IMR-90 (cell line): ENCODE results near the gene ATP4A. TPM values are rescaled to one million over a fixed set of nuclear protein-coding genes. Genes with fewer than 3 reads are reported as not detected.

Experiments
- ATAC-seq: fragments of 200-7000 bp; cut with Tn5 transposase; 2 replicates; pipeline ENCODE4 v1.9.1; 2020; ENCODE audit warnings: low read depth, mild to moderate bottlenecking, moderate library complexity
- BruUV-seq: library from RNA; stranded (reverse); fragments of 400-500 nt; replicated peaks from 2 replicates; lab custom pipeline; 2021; lab: Mats Ljungman, UMichigan
- CTCF ChIA-PET: fragments of 300-600 bp; formaldehyde crosslinking; extraction: SDS; loops from one replicate; lab custom pipeline; 2021; ENCODE audit warnings: antibody characterized with exemption; lab: Yijun Ruan, JAX
- POLR2A ChIA-PET: fragments of 300-600 bp; sonication (Branson Sonifier 250); formaldehyde crosslinking; loops from one replicate; lab custom pipeline; 2022; ENCODE audit warnings: antibody characterized with exemption; ENCODE audit not compliant: unreplicated experiment; lab: Charles Lee
- DNase-seq: peaks from one replicate; pipeline ENCODE4 v3.0.0; 2013
- H2AFZ ChIP-seq: replicated peaks from 2 replicates; pipeline ENCODE3; 2013; ENCODE audit warnings: low read length, mild to moderate bottlenecking; ENCODE audit not compliant: poor library complexity
- H2AK5ac ChIP-seq: 2 replicates; pipeline ENCODE4 v1.6.1; 2013; ENCODE audit warnings: low read depth, low read length, inconsistent platforms
- H2AK9ac ChIP-seq: replicated peaks from 2 replicates; pipeline ENCODE3; 2013; ENCODE audit warnings: mild to moderate bottlenecking, low read depth, low read length, moderate library complexity; ENCODE audit not compliant: poor library complexity
- H2BK120ac ChIP-seq: 2 replicates; pipeline ENCODE4 v1.6.1; 2013; ENCODE audit warnings: low read depth, low read length, inconsistent platforms
- H2BK15ac ChIP-seq: 3 replicates; pipeline ENCODE4 v1.6.1; 2013; ENCODE audit warnings: low read depth, low read length, inconsistent platforms
- H2BK20ac ChIP-seq: 2 replicates; pipeline ENCODE4 v1.6.1; 2013; ENCODE audit warnings: low read depth, mild to moderate bottlenecking, inconsistent platforms, low read length, moderate library complexity
- H2BK5ac ChIP-seq: 2 replicates; pipeline ENCODE4 v1.6.1; 2013; ENCODE audit warnings: mild to moderate bottlenecking, low read depth, low read length, inconsistent platforms; ENCODE audit not compliant: poor library complexity, severe bottlenecking
- H3K14ac ChIP-seq: replicated peaks from 2 replicates; pipeline ENCODE4 v1.6.1; 2013; ENCODE audit warnings: low read depth, low read length, inconsistent platforms
- H3K18ac ChIP-seq: 2 replicates; pipeline ENCODE4 v1.6.1; 2013; ENCODE audit warnings: low read depth, low read length, control low read depth
- H3K23ac ChIP-seq: 2 replicates; pipeline ENCODE4 v1.6.1; 2013; ENCODE audit warnings: low read depth, low read length, inconsistent platforms
- H3K27ac ChIP-seq: 2 replicates; pipeline ENCODE4 v1.5.1; 2013; ENCODE audit warnings: mild to moderate bottlenecking, control low read depth, low read length; ENCODE audit not compliant: insufficient read depth
- H3K27me3 ChIP-seq: 2 replicates; pipeline ENCODE4 v1.6.1; 2013; ENCODE audit warnings: low read length; ENCODE audit not compliant: control insufficient read depth, insufficient read depth
- H3K36me3 ChIP-seq: 2 replicates; pipeline ENCODE4 v1.6.1; 2013; ENCODE audit warnings: low read length, mixed read lengths; ENCODE audit not compliant: control insufficient read depth, insufficient read depth
- H3K4ac ChIP-seq: 2 replicates; pipeline ENCODE4 v1.6.1; 2013; ENCODE audit warnings: low read depth, low read length, inconsistent platforms
- H3K4me1 ChIP-seq: 2 replicates; pipeline ENCODE4 v1.6.1; 2013; ENCODE audit warnings: low read length, mixed read lengths; ENCODE audit not compliant: control insufficient read depth, insufficient read depth
- H3K4me2 ChIP-seq: 2 replicates; pipeline ENCODE4 v1.6.1; 2013; ENCODE audit warnings: low read depth, mild to moderate bottlenecking, control low read depth, low read length, moderate library complexity
- H3K4me3 ChIP-seq: 2 replicates; pipeline ENCODE4 v1.5.1; 2013; ENCODE audit warnings: low read depth, mild to moderate bottlenecking, control low read depth, low read length, moderate library complexity; ENCODE audit not compliant: insufficient read depth
- H3K56ac ChIP-seq: 2 replicates; pipeline ENCODE4 v1.6.1; 2013; ENCODE audit warnings: low read length, inconsistent platforms; ENCODE audit not compliant: insufficient read depth; ENCODE audit errors: extremely low read depth
- H3K79me1 ChIP-seq, 2 experiments: 2 replicates each; pipeline ENCODE4 v1.6.1; 2013; ENCODE audit warnings: low read length in 2 of 2, inconsistent platforms in 1 of 2, low read depth in 1 of 2
- H3K9ac ChIP-seq: 2 replicates; pipeline ENCODE4 v1.6.1; 2013; ENCODE audit warnings: low read depth, low read length, control low read depth
- H3K9me1 ChIP-seq: 2 replicates; pipeline ENCODE4 v1.6.1; 2013; ENCODE audit warnings: low read length, inconsistent platforms; ENCODE audit not compliant: insufficient read depth
- H3K9me3 ChIP-seq: 2 replicates; pipeline ENCODE4 v1.6.1; 2013; ENCODE audit warnings: low read length; ENCODE audit not compliant: control insufficient read depth, insufficient read depth
- H4K20me1 ChIP-seq: 2 replicates; pipeline ENCODE4 v1.6.1; 2013; ENCODE audit warnings: low read length, inconsistent platforms; ENCODE audit not compliant: insufficient read depth
- H4K5ac ChIP-seq: 2 replicates; pipeline ENCODE4 v1.6.1; 2013; ENCODE audit warnings: mild to moderate bottlenecking, low read depth, low read length, control low read depth
- H4K8ac ChIP-seq, 2 experiments: 2 replicates each; pipeline ENCODE4 v1.6.1; 2013; ENCODE audit warnings: low read depth in 2 of 2, low read length in 2 of 2, control low read depth in 1 of 2, inconsistent platforms in 1 of 2
- H4K91ac ChIP-seq: 2 replicates; pipeline ENCODE4 v1.6.1; 2013; ENCODE audit warnings: low read depth, low read length, inconsistent platforms; ENCODE audit not compliant: insufficient read depth
- FOS ChIP-seq: fragments of 150-350 bp; IDR thresholded peaks from 2 replicates; pipeline ENCODE4 v1.6.1; 2016; ENCODE audit warnings: low read depth, low read length
- MXI1 ChIP-seq: IDR thresholded peaks from 2 replicates; pipeline ENCODE4 v1.6.1; 2012; ENCODE audit warnings: low read depth, mild to moderate bottlenecking, low read length, moderate library complexity, borderline replicate concordance
- NFE2L2 ChIP-seq: fragments of 150-350 bp; IDR thresholded peaks from 2 replicates; pipeline ENCODE4 v1.6.1; 2016; ENCODE audit warnings: low read depth, mild to moderate bottlenecking, low read length
- WGBS, 2 experiments: methylation state at CpG; one replicate each; pipeline versions ENCODE4 v1.1.5 to v1.1.7; 2013; ENCODE audit warnings: missing lambda C conversion rate in 2 of 2; ENCODE audit not compliant: insufficient read length in 1 of 2; ENCODE audit errors: extremely low coverage in 2 of 2; 5-methylcytosine and 5-hydroxymethylcytosine counted together
- dilution Hi-C: fragments of 300-500 bp; cut with HindIII; formaldehyde crosslinking; loops from one replicate; pipeline ENCODE4 v1.14.3; 2018; ENCODE audit warnings: low sequenced_read_pairs; ENCODE audit not compliant: unreplicated experiment
- in situ Hi-C: fragments of 300-500 bp; cut with MboI; formaldehyde crosslinking; loops from 3 replicates; pipeline ENCODE4 v1.14.3; 2019; ENCODE audit warnings: low sequenced_read_pairs, inconsistent platforms, mixed read lengths
- intact Hi-C: fragments of 100-400 bp; cut with micrococcal nuclease; formaldehyde crosslinking; loops from 2 replicates; pipeline ENCODE4 v1.10.0; 2022
- polyA plus RNA-seq, 3 experiments: library from polyadenylated mRNA; depleted of rRNA; stranded (reverse); fragments of >200 nt; gene quantifications; 2 replicates each; pipeline ENCODE4 v1.2.3, GENCODE V29; 2012; ENCODE audit warnings: low replicate concordance in 1 of 3
- total RNA-seq: library from RNA; depleted of rRNA; stranded (reverse); fragments of >200 nt; gene quantifications from 2 replicates; pipeline ENCODE4 v1.2.3, GENCODE V29; 2012
- TF ChIP-seq, protein P1 (sequence below): fragments of 150-350 bp; IDR thresholded peaks from 2 replicates; pipeline ENCODE4 v1.6.1; 2016; ENCODE audit warnings: low read depth, mild to moderate bottlenecking, low read length, moderate library complexity, borderline replicate concordance

The ATP4A gene
- total and polyA plus RNA-seq, 2 of the 4 experiments (the other 2 are of a cell fraction), result not detected

DNA sequence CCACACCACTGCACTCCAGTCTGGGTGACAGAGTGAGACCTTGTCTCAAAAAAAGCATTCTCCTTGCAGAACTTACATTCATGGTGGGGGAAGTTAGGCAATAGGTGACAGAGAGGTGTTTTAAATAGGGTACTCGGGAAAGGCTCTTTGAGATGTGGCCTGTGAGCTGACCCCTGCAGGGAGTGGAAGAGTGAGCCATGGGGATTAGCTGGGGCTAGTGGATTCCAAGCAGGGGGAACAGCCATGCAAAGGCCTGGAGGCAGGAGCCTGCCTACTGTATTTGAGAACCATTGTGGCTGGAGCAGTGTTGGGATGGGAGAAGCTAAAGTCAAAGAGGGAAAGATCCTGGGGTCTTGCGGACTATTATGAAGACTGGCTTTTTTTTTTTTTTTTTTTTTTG lies 46.1 kb downstream of the ATP4A start:
- ATAC-seq (no peak), DNase-seq (no peak)
- Histone ChIP-seq H3K36me3 (no peaks in the 10 kb centered on the region), H4K91ac (no peak overlapping the region; the same call in 1 of the 2 replicates), H4K20me1 (no peaks in the 10 kb centered on the region), H3K14ac (no peak overlapping the region), H2BK20ac (peak overlapping the region; percentile 85), H2AK9ac (no peak overlapping the region), H2BK120ac (peak overlapping the region; percentile 68; the same call in 1 of the 2 replicates), H3K9ac (no peak overlapping the region), H3K9me1 (peaks cover 16% of the 10 kb centered on the region), H2BK5ac (no peak overlapping the region), H2BK15ac (peak overlapping the region; percentile 0; the same call in 2 of the 3 replicates), H2AK5ac (peak overlapping the region; percentile 70; the same call in 1 of the 2 replicates), H4K5ac (no peak overlapping the region), H3K23ac (no peak overlapping the region), H3K4me1 (peaks cover 12% of the 10 kb centered on the region), H3K4me3 (no peak overlapping the region), H3K79me1 (0 out of 4 replicates have a peak, but pooled peaks cover 0 to 3% of the 10 kb centered on the region in 2 experiments), H3K56ac (no peak overlapping the region), H3K18ac (no peak overlapping the region), H2AFZ (peak overlapping the region; percentile 38), H3K27ac (no peak overlapping the region), H3K4ac (peak overlapping the region; percentile 67), H4K8ac (0 out of 4 replicates have a peak overlapping the region, but pooled peaks of 1 of the 2 experiments have one; percentile 27), H3K4me2 (no peak overlapping the region), H3K9me3 (no peaks in the 10 kb centered on the region), H3K27me3 (peaks cover 9% of the 10 kb centered on the region; the same call in 1 of the 2 replicates)
- ChIA-PET POLR2A (interaction anchor here (0.5 kb wide), 1 partner anchor 14 kb away, joined by 11 read pairs; no protein-coding TSS in a partner anchor), CTCF (interaction anchor here (0.7 to 1.1 kb wide), 2 partner anchors 22 to 115 kb away, joined by 3 read pairs; no protein-coding TSS in a partner anchor)
- TF ChIP-seq NFE2L2, result no peak
- TF ChIP-seq, protein P1, sequence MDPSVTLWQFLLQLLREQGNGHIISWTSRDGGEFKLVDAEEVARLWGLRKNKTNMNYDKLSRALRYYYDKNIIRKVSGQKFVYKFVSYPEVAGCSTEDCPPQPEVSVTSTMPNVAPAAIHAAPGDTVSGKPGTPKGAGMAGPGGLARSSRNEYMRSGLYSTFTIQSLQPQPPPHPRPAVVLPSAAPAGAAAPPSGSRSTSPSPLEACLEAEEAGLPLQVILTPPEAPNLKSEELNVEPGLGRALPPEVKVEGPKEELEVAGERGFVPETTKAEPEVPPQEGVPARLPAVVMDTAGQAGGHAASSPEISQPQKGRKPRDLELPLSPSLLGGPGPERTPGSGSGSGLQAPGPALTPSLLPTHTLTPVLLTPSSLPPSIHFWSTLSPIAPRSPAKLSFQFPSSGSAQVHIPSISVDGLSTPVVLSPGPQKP, result no peak
- TF ChIP-seq FOS, result no peak
- TF ChIP-seq MXI1, result no peak
- BruUV-seq, result no TSS peak
- in situ Hi-C loops (no loop called here), dilution Hi-C loops (no loop called here), intact Hi-C loops (no loop called here)
- WGBS, 2 experiments, result 89% methylated on average over 1 of the region's 2 CpGs; no CpG with 5 or more reads in 1 of the 2 experiments
